ENCODE measurements around the gene APLP1. TPM values are rescaled to one million over a fixed set of nuclear protein-coding genes. Genes with fewer than 3 reads are reported as not detected.
"Not testable (repeated sequence)": the region's sequence is repeated elsewhere in the genome, so short reads cannot be mapped to it uniquely, and the experiment has no call there.

The APLP1 gene
- total RNA-seq, 1 experiment from 2014 or later, result 36.9 TPM

DNA sequence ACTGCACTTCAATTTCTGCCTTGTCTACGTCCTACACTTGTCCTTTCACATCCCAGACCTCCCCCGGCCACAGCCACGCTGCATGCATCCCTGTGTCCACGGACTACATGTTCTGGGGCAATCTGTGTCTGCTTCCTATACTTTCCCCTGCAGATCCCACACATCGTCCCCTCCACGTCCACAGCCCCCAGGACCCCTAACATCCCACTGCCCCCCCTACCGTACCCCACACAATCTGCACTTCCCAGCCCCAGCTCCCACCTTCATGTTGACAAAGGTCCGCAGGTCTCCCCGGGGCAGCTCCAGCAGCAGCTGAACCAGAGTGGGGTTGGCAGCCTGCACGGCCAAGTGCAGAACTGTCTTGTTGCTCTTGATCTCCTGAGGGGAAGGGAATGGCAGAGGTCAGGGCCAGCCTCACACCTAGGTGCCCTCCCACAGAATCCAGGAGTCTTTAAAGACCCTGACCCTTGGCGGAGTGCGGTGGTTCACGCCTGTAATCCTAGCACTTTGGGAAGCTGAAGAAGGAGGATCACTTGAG lies 21.8 kb downstream of the APLP1 start:
- Histone ChIP-seq H4K8ac (replicated peaks; ENCODE audit: insufficient read length, low read depth, low read length) (no peak overlapping the region), H2BK20ac (ENCODE audit: low read depth, low read length, poor library complexity, severe bottlenecking) (no peak overlapping the region), H3K27me3 (ENCODE audit: insufficient read depth, low read length) (no peaks in the 10 kb centered on the region), H3K27ac (ENCODE audit: insufficient read length, low read depth, low read length) (no peak overlapping the region), H3K23ac (ENCODE audit: insufficient read length, low read depth, low read length) (no peak overlapping the region), H3T11ph (ENCODE audit: low read length) (no peak overlapping the region), H2AFZ (ENCODE audit: low read length) (no peak overlapping the region), H2BK12ac (ENCODE audit: insufficient read length, low read depth, low read length) (no peak overlapping the region), H3K79me2 (ENCODE audit: insufficient read depth, low read length) (no peaks in the 10 kb centered on the region), H3K4me2 (ENCODE audit: insufficient read depth, insufficient read length, low read length) (no peak overlapping the region), H3K56ac (ENCODE audit: insufficient read length, low read depth, low read length) (no peak overlapping the region), H3K9ac (ENCODE audit: extremely low read depth, insufficient read length, low read length) (no peak overlapping the region), H2BK15ac (ENCODE audit: low read depth, low read length) (no peak overlapping the region), H3K79me1 (ENCODE audit: insufficient read depth, low read depth, low read length, poor library complexity, severe bottlenecking) (no peaks in the 10 kb centered on the region), H3K18ac (ENCODE audit: insufficient read length, low read depth, low read length) (no peak overlapping the region), H4K20me1 (ENCODE audit: control insufficient read depth, insufficient read depth, insufficient read length) (no peaks in the 10 kb centered on the region), H3K14ac (ENCODE audit: insufficient read depth, low read length) (no peak overlapping the region), H4K91ac (ENCODE audit: insufficient read length, low read depth, low read length) (no peak overlapping the region), H3K4ac (ENCODE audit: low read depth, low read length) (no peak overlapping the region), H2BK120ac (ENCODE audit: low read depth, low read length, poor library complexity, severe bottlenecking) (no peak overlapping the region), H2BK5ac (ENCODE audit: insufficient read length, low read length) (no peak overlapping the region), H3K9me3 (ENCODE audit: control insufficient read depth, low read depth, low read length) (no peaks in the 10 kb centered on the region), H2AK5ac (ENCODE audit: insufficient read length, low read length) (no peak overlapping the region), H4K5ac (ENCODE audit: insufficient read length, low read depth, low read length) (no peak overlapping the region), H3K23me2 (ENCODE audit: insufficient read length, low read depth, low read length, poor library complexity, severe bottlenecking) (no peaks in the 10 kb centered on the region), H3K4me1 (ENCODE audit: insufficient read depth, low read length) (no peaks in the 10 kb centered on the region)
- TF ChIP-seq, protein P1, sequence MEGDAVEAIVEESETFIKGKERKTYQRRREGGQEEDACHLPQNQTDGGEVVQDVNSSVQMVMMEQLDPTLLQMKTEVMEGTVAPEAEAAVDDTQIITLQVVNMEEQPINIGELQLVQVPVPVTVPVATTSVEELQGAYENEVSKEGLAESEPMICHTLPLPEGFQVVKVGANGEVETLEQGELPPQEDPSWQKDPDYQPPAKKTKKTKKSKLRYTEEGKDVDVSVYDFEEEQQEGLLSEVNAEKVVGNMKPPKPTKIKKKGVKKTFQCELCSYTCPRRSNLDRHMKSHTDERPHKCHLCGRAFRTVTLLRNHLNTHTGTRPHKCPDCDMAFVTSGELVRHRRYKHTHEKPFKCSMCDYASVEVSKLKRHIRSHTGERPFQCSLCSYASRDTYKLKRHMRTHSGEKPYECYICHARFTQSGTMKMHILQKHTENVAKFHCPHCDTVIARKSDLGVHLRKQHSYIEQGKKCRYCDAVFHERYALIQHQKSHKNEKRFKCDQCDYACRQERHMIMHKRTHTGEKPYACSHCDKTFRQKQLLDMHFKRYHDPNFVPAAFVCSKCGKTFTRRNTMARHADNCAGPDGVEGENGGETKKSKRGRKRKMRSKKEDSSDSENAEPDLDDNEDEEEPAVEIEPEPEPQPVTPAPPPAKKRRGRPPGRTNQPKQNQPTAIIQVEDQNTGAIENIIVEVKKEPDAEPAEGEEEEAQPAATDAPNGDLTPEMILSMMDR (conservative IDR thresholded peaks at IDR 0.05), result no peak
- Mint-ChIP-seq H3K27me3 (ENCODE audit: low read depth) (no peaks in the 10 kb centered on the region), H3K27ac (no peak overlapping the region; a peak in 1 of 7 replicates), H3K9me3 (no peaks in the 10 kb centered on the region), H3K36me3 (ENCODE audit: insufficient read depth in 1 of 3, low read depth in 3 of 3) (peaks cover 36 to 71% (median 66%) of the 10 kb centered on the region in 3 experiments), H3K4me1 (no peaks in the 10 kb centered on the region), H3K4me3 (no peak overlapping the region)
- DNase-seq, result no peak
- WGBS (ENCODE audit: extremely low coverage, insufficient read length, low lambda C conversion rate), result no CpG with 5 or more reads among the region's 13 CpGs

DNA sequence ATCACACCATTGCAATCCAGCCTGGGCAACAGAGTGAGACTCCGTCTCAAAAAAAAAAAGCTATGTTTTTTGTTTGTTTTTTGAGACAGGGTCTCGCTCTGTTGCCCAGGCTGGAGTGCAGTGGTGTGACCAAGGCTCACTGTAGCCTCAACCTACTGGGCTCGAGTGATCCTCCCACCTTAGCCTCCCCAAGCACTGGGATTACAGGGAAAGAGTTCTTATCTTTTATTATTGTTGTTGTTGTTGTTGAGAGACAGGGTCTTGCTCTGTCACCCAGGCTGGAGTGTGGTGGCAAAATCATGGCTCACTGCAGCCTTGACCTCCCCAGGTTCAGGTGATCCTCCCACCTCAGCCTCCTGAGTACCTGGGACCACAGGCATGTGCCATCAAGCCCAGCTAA lies 23.4 kb downstream of the APLP1 start:
- not testable (repeated sequence) for H3K18ac ChIP-seq (ENCODE audit: insufficient read length, low read depth, low read length)

More for the DNA sequence above, 23.4 kb downstream of the APLP1 start:
- not testable (repeated sequence) for H2AK5ac ChIP-seq (ENCODE audit: insufficient read length, low read length); H3K56ac ChIP-seq (ENCODE audit: insufficient read length, low read depth, low read length); H4K8ac ChIP-seq (replicated peaks; ENCODE audit: insufficient read length, low read depth, low read length); H3K4me2 ChIP-seq (ENCODE audit: insufficient read depth, insufficient read length, low read length); H3K79me2 ChIP-seq (ENCODE audit: insufficient read depth, low read length); H3K4ac ChIP-seq (ENCODE audit: low read depth, low read length); H3K4me3 Mint-ChIP-seq; H2BK20ac ChIP-seq (ENCODE audit: low read depth, low read length, poor library complexity, severe bottlenecking); H2BK5ac ChIP-seq (ENCODE audit: insufficient read length, low read length); H4K5ac ChIP-seq (ENCODE audit: insufficient read length, low read depth, low read length); H3K27ac Mint-ChIP-seq; H3K27me3 ChIP-seq (ENCODE audit: insufficient read depth, low read length); DNase-seq; H4K91ac ChIP-seq (ENCODE audit: insufficient read length, low read depth, low read length); H3K23ac ChIP-seq (ENCODE audit: insufficient read length, low read depth, low read length); H3K14ac ChIP-seq (ENCODE audit: insufficient read depth, low read length); H3K4me1 Mint-ChIP-seq; H3K23me2 ChIP-seq (ENCODE audit: insufficient read length, low read depth, low read length, poor library complexity, severe bottlenecking); H3K27me3 Mint-ChIP-seq (ENCODE audit: low read depth); H2AFZ ChIP-seq (ENCODE audit: low read length); H3K27ac ChIP-seq (ENCODE audit: insufficient read length, low read depth, low read length); H2BK120ac ChIP-seq (ENCODE audit: low read depth, low read length, poor library complexity, severe bottlenecking); H2BK12ac ChIP-seq (ENCODE audit: insufficient read length, low read depth, low read length); H2BK15ac ChIP-seq (ENCODE audit: low read depth, low read length); H3K4me1 ChIP-seq (ENCODE audit: insufficient read depth, low read length); H3K9ac ChIP-seq (ENCODE audit: extremely low read depth, insufficient read length, low read length); H3K9me3 ChIP-seq (ENCODE audit: control insufficient read depth, low read depth, low read length); H4K20me1 ChIP-seq (ENCODE audit: control insufficient read depth, insufficient read depth, insufficient read length); H3T11ph ChIP-seq (ENCODE audit: low read length); H3K79me1 ChIP-seq (ENCODE audit: insufficient read depth, low read depth, low read length, poor library complexity, severe bottlenecking); H3K9me3 Mint-ChIP-seq
- peaks cover 38 to 78% (median 77%) of the 10 kb centered on the region in 3 experiments for H3K36me3 Mint-ChIP-seq (ENCODE audit: insufficient read depth in 1 of 3, low read depth in 3 of 3)
- no CpG with 5 or more reads among the region's 3 CpGs for WGBS (ENCODE audit: extremely low coverage, insufficient read length, low lambda C conversion rate)
